MG63 (cell line): ENCODE results near the gene CDC42. TPM values are rescaled to one million over a fixed set of nuclear protein-coding genes. Genes with fewer than 3 reads are reported as not detected.
A peak's percentile ranks its signal among the peaks of the same experiment; 100 is the strongest.

Experiments used
- DNase-seq: peaks from one replicate; pipeline ENCODE4 v3.0.0-alpha.2; 2020
- H3K27me3 ChIP-seq: fragments of 250-450 bp; sonication (Bioruptor Pico); 2 replicates; pipeline ENCODE4 v1.5.1; 2020; ENCODE audit warnings: mild to moderate bottlenecking, moderate library complexity
- H3K36me3 ChIP-seq: fragments of 250-450 bp; sonication (Bioruptor Pico); 2 replicates; pipeline ENCODE4 v1.5.1; 2020; ENCODE audit warnings: mild to moderate bottlenecking, moderate library complexity
- H3K4me3 ChIP-seq: fragments of 250-450 bp; sonication (Bioruptor Pico); 2 replicates; pipeline ENCODE4 v1.5.1; 2020; ENCODE audit warnings: mild to moderate bottlenecking, moderate library complexity
- H3K9me3 ChIP-seq: fragments of 250-450 bp; sonication (Bioruptor Pico); 2 replicates; pipeline ENCODE4 v1.5.1; 2020; ENCODE audit warnings: mild to moderate bottlenecking, moderate library complexity
- total RNA-seq: library from RNA; depleted of rRNA; stranded (reverse); fragments of >200 nt; shearing (Covaris generic); gene quantifications from 2 replicates; pipeline ENCODE4 v1.2.3, GENCODE V29; 2014; ENCODE audit warnings: low replicate concordance

CDC42 gene
- total RNA-seq, 1 experiment from 2014 or later = 317 TPM

DNA sequence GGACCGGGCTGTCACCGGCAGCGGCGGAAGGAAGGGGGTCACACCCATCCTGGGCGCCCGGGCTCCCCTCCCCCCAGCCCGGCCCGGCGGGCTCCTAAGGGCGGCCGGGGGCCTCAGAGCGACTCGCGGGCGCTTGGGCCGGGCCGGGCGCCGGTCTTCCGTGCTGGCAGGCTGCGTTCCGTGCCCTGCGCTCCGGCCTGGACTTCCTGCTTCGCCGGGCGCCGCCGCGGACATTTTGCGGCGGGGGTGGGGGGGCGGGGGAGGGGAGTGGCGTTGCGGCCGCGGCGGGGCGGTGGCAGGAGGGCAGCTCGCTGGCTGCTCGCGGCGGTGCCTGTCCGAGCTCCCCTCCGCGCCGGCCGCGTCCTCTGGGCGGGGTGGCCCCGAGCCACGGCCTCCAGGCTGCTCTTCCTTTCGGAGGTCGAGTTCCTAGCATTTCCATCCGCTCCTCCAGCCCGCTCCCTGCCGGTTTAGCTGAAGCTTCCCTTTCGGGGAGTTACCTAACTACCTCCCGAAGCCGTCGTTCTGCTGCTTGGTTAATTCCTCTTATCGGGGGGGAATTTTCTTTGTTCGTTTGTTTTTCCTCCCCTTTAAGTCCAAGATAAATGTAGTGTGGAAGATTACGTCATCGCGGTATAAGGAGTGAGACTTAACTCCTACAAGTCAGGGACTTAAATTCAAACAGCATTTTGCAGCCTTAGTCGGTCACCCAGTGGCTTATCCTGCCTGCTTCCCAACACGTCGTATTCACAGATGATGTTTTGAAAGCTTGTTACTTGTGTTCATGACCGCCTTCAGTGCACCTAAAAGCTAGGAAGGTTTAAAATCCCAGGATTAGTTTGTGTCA is 730 bp downstream of the CDC42 start:
- Histone ChIP-seq H3K27me3 (no peaks in the 10 kb centered on the region), H3K9me3 (no peaks in the 10 kb centered on the region), H3K36me3 (peaks cover 35% of the 10 kb centered on the region), H3K4me3 (peak overlapping the region; percentile 90)
- DNase-seq = peak; percentile 44

DNA sequence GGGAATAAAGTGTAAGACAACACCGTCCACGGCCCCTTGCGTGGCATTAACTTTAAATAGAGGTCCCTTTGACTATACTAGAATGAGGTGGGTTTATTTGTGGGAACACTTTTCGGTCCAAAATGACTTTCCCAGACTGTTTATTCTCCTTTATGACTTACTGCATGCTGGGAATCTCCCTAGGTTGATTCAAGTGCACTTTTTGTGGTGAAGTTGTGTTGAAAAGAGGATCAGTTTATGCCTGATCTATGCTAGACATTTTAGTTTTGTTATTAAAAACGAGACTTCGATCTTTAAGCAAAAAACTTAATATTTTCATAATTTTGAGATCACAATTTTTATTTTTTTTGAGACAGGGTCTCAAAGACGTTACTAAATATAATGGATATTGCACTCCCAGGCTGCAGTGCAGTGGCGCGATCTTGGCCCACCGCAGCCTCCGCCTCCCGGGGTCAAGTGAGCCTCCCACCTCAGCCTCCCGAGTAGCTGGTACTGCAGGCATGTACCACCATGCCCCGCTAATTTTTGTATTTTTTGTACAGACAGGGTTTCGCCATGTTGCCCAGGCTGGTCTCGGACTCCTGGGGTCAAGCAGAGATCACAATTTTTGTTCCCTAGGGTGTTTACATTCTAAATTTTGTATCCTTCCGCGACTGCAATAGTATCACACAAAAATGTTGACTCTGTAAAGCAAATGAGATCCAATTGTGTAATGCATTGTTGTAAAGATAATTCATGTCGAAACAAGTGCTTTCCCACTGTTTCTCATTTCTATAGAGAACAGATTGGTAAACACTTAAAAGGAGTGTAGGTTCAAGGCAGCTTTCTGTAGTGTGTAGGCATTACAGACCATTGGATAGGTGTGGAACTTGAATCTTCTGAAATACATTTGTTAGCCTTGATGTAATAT is 1.6 kb downstream of the CDC42 start:
- H3K36me3 ChIP-seq = peaks cover 42% of the 10 kb centered on the region
- no peak for DNase-seq
- H3K4me3 ChIP-seq = peak overlapping the region; percentile 90
- H3K9me3 ChIP-seq = no peaks in the 10 kb centered on the region
- H3K27me3 ChIP-seq = no peaks in the 10 kb centered on the region

DNA sequence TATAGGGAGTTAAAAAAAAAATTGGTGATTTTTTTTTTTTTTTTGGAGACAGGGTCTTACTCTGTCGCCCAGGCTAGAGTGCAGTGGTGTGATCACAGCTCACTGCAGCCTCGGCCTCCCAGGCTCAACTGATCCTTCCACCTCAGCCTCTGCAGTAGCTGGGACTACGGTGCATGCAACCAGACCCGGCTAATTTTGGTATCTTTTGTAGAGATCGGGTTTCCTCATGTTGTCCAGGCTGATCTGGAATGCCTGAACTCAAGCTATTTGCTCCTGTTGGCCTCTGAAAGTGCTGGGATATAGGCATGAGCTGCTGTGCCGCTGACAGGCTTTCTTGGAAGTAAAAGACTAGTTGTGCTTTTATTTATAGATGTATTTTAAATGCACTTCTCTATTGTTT is 3.0 kb downstream of the CDC42 start:
- Histone ChIP-seq H3K36me3 (peaks cover 49% of the 10 kb centered on the region), H3K9me3 (no peaks in the 10 kb centered on the region), H3K4me3 (no peak overlapping the region), H3K27me3 (no peaks in the 10 kb centered on the region)
- DNase-seq = no peak

DNA sequence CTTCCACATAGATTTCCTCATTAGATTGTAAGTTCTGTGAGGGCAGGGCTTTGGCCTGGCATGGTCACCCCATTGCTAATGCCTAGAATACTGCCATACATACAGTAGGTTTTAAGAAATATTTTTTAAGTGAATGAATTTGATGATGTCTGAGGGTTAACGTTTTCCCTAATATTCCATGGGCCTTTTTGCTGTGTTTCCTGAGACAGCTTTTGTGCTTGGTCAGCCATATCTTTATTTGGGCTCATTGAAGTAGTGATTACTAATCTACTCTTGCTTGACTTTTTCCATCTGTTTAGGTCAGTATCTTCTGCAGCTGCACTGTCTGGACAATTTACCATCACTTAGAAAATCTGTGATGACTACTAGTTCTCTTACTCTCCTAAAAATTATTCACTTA is 3.5 kb downstream of the CDC42 start:
- H3K4me3 ChIP-seq = no peak overlapping the region
- no peaks in the 10 kb centered on the region for H3K27me3 ChIP-seq
- DNase-seq = no peak
- H3K36me3 ChIP-seq = peaks cover 49% of the 10 kb centered on the region
- no peaks in the 10 kb centered on the region for H3K9me3 ChIP-seq

DNA sequence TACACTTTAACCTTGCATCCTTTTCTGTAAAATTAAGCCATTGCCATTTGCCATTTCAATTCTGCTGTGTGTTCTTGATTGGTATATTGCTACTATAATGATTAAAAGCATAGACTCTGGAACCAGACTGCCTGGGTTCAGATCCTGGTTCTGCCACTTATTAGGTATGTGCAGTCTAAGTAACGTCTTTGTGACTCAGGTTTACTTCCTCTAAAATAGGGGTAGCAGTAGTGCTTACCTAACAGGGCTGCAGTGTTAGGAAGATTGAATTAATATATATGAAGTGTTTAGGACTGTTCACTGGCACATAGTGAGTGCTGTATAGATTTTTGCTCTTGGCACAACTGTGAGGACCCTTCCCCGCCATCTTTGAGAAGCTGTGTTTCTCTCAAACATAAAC is 4.4 kb downstream of the CDC42 start:
- H3K4me3 ChIP-seq = no peak overlapping the region
- no peaks in the 10 kb centered on the region for H3K27me3 ChIP-seq
- no peak for DNase-seq
- H3K9me3 ChIP-seq = no peaks in the 10 kb centered on the region
- H3K36me3 ChIP-seq = peaks cover 49% of the 10 kb centered on the region

DNA sequence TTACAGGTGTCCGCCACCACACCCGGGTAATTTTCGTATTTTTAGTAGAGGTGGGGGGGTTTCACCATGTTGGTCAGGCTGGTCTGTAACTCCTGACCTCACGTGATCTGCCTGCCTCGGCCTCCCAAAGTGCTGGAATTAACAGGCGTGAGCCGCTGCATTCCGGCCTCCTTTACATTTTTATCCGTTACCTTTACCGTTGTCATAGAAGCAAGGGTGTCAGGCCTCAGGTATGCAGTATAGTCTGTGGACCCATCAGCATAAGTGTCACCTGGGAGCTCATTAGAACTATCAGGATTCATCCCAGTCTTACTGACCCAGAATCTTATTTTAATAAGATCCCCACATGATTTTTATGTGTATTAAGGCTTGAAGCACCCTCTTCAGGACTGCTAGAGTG is 5.4 kb downstream of the CDC42 start:
- DNase-seq = no peak
- H3K9me3 ChIP-seq = no peaks in the 10 kb centered on the region
- no peak overlapping the region for H3K4me3 ChIP-seq
- H3K27me3 ChIP-seq = no peaks in the 10 kb centered on the region
- peaks cover 54% of the 10 kb centered on the region for H3K36me3 ChIP-seq

DNA sequence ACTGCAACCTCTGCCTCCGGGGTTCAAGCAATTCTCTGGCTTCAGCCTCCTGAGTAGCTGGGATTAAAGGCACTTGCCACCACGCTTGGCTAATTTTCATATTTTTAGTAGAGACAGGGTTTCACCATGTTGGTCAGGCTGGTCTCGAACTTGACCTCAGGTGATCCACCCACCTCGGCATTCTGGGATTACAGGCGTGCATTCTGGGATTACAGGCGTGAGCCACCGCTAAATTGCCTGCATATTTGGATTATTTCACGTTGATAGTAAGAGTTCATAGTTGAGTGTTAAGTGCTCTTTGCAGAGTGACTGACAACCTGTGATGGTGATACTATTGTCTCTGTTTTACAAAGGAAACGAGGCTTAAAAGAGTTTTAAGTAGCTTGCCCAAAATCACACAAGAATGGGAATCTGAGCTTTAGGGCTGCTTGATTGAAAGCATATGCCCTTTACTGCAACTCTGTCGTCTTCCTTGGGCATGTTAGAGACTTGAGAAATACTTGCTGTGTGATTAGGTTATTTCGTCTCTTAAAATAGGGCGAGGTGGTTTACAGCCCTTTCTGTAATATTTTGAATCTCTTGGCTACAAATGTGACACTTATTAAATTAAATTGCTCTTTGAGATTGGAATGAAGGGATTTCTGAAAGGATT is 12.4 kb downstream of the CDC42 start:
- DNase-seq = no peak
- H3K27me3 ChIP-seq = no peaks in the 10 kb centered on the region
- H3K4me3 ChIP-seq = no peak overlapping the region
- peaks cover 40% of the 10 kb centered on the region for H3K36me3 ChIP-seq
- no peaks in the 10 kb centered on the region for H3K9me3 ChIP-seq

DNA sequence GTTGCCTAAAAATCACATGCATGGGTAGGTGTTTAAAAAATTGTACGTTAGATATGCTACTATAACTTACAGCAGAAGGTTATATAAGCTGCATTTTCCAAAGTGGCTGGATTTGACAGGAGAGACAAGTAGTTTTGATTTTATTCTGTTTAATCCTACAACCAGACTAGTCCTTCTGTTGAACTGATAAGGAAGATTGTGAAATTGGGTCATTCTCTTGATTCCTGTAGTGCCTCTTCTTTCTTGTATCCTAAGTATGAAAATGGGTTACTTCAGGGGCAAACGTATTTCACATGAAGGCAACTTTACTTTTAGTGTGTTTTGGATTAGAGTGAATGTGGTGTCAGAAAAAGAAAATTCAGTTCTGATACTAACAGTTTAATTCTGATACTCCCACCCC is 19.0 kb downstream of the CDC42 start:
- no peaks in the 10 kb centered on the region for H3K27me3 ChIP-seq
- H3K36me3 ChIP-seq = peaks cover 37% of the 10 kb centered on the region
- no peak for DNase-seq
- H3K4me3 ChIP-seq = no peak overlapping the region
- H3K9me3 ChIP-seq = no peaks in the 10 kb centered on the region

DNA sequence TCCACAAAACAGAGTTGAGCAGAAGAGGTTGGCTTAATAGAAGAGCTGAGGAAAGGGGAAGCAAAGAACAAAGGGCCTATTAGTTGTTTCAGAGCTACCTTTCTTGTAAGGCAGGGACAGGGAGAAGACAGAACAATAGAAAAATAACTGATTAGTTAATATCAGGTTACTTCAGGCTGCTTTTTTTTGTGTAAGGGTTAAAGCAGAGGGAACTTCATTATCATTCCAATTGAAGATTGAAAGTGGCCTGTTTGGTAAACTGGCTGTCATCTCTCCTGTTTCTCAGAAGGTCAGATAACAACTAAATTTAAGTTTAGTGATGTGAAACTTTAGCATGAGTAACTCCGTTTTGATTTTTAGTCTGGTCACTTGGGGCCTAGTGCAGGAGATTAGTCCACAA is 22.3 kb downstream of the CDC42 start:
- DNase-seq = no peak
- Histone ChIP-seq H3K4me3 (no peak overlapping the region), H3K27me3 (no peaks in the 10 kb centered on the region), H3K36me3 (peaks cover 42% of the 10 kb centered on the region), H3K9me3 (no peaks in the 10 kb centered on the region)

DNA sequence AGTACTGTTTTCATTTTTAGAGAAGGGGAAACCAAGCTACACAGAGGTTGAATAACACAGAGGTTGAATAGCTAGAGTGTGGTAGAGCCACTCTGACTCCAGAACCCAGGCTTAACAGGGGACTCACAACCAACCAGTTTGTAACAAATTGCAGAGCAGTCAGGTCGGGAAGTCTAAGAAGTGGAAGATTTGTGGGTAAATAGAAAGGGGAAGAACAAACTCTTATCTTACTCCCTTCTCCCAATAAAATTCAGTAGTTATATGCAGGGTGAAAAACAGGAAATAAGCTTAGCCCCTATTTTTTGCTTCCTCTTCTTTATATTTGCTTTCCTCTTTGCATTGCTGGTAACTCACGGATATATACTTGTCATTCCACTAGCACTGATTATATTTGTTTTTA is 23.2 kb downstream of the CDC42 start:
- Histone ChIP-seq H3K27me3 (no peaks in the 10 kb centered on the region), H3K9me3 (no peaks in the 10 kb centered on the region), H3K4me3 (no peak overlapping the region), H3K36me3 (peaks cover 48% of the 10 kb centered on the region)
- no peak for DNase-seq

DNA sequence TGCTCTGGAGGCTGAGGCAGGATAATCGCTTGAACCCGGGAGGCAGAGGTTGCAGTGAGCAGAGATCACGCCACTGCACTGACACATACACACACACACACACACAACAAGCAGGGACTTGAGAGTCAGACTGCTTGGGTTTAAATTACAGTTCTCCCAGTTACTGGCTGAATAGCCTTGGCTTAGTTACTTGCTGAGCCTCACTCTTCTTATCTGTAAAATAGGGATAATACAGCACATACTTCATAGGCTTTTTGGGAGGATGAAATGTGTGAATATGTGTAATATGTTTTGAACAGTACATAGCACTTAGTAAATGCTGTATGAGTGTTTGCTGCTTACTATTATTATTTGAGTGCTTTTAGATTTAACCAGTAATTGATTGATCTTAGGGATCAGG is 23.8 kb downstream of the CDC42 start:
- no peak for DNase-seq
- peaks cover 50% of the 10 kb centered on the region for H3K36me3 ChIP-seq
- no peaks in the 10 kb centered on the region for H3K27me3 ChIP-seq
- H3K4me3 ChIP-seq = no peak overlapping the region
- no peaks in the 10 kb centered on the region for H3K9me3 ChIP-seq

DNA sequence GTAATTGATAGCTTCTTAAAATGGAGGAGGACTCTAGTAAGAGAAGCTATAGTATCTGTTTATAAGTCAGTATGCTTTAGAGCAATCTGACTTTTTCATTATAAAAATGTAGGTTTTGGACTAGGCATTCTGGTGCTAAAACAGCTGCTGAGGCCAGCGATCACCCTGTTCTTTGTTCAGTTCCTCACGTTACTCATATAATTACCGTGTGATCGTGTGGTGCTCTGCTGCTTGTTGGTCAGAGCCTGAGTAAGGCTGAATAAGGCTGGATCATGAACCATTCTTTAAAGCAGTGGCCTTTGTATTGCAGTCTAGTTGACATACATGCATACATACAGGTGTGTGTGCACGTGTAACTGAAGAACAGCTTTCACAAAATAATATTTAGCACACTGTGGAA is 25.2 kb downstream of the CDC42 start:
- Histone ChIP-seq H3K27me3 (no peaks in the 10 kb centered on the region), H3K36me3 (peaks cover 62% of the 10 kb centered on the region), H3K9me3 (no peaks in the 10 kb centered on the region), H3K4me3 (no peak overlapping the region)
- DNase-seq = no peak

DNA sequence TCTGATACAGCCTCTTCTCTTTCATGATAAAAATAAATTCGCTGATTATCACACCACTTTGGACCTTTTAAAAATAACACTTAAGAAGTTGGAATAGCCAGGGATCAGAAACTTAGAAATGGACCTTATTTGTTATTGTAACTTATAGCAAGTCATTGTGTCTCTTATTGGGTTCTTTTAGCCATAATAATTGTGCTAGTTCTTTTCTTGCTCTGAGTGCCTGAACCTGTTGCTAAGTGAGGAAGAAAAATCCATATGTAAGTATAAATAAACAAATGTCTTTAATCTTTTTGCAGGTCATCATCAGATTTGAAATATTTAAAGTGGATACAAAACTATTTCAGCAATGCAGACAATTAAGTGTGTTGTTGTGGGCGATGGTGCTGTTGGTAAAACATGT is 25.6 kb downstream of the CDC42 start:
- Histone ChIP-seq H3K36me3 (peaks cover 63% of the 10 kb centered on the region), H3K4me3 (no peak overlapping the region), H3K27me3 (no peaks in the 10 kb centered on the region), H3K9me3 (no peaks in the 10 kb centered on the region)
- no peak for DNase-seq

DNA sequence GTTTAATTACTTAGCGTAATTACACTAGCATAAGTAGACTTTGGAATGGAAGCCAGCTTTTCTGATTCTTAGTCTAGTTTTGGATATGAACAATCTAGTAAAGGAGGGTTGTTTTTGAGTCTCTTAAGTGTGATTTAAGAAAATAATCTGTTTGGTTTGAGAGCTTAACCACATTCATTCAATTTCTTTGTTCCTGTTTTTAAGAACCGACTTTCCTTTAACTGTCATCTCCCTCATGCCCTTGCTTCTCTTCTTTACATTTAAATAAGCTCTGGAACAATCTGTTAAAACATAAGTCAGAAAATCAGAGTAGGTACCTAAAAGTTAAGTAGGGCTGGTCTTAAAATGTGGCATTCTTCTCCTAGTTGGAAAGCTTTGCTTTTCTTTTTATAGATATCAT is 27.7 kb downstream of the CDC42 start:
- Histone ChIP-seq H3K36me3 (peaks cover 73% of the 10 kb centered on the region), H3K27me3 (no peaks in the 10 kb centered on the region), H3K9me3 (no peaks in the 10 kb centered on the region), H3K4me3 (no peak overlapping the region)
- DNase-seq = no peak

DNA sequence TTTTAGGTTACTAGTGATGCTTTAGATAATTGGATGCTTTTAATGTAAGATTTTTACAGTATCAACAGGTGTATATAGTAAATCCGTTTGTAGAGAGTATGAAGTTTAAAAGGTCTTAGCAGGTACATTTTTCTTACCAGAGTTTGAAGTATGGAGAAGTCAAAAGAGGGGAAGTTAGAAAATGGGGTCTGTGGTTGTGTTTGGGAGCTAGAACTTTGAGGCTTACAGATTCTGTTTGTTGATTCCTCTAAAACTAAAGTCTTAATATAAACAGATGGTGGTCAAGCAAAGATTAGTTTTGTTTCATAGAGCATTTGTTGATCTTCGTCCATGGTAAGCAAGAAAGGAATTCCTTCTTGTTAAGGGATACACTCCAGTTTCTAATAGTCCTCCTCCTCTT is 35.8 kb downstream of the CDC42 start:
- no peaks in the 10 kb centered on the region for H3K27me3 ChIP-seq
- no peak for DNase-seq
- H3K4me3 ChIP-seq = no peak overlapping the region
- peaks cover 81% of the 10 kb centered on the region for H3K36me3 ChIP-seq
- H3K9me3 ChIP-seq = no peaks in the 10 kb centered on the region

DNA sequence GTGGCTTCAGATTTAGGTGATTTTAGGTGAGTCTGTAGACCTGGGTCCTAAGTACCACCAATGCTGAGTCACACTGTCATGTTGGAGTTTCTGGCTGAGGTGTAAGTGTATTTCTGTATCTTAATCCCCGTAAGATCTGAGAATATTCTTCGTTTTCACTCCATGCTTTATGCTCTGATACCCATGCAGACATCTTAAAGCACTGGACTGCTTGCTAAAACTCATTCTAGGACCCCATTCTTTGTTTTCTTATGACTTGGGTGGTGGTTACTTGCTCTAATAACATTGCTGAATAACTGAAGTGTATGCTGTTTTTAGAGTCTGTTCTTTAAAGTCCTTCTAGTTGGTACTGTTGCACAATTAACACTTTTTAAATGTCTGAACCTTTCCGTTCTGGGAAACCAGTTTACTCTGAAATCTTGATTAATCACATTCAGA is 36.6 kb downstream of the CDC42 start:
- no peak for DNase-seq
- Histone ChIP-seq H3K36me3 (peaks cover 83% of the 10 kb centered on the region), H3K9me3 (no peaks in the 10 kb centered on the region), H3K4me3 (no peak overlapping the region), H3K27me3 (no peaks in the 10 kb centered on the region)

DNA sequence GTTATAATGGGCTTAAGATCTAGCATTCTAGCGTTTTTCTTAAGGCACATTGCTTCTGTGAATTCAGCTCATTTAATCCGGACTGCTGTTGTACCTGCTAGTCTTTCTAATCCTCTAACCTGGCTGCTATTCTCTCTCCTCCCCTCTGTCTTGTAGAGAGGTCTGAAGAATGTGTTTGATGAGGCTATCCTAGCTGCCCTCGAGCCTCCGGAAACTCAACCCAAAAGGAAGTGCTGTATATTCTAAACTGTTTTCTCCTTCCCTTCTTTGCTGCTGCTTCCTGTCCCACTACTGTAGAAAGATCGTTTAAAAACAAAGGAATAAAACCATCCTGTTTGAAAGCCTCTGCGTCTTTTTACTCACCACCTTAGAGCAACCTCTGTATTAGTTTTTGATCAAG is 37.3 kb downstream of the CDC42 start:
- Histone ChIP-seq H3K4me3 (no peak overlapping the region), H3K36me3 (peaks cover 84% of the 10 kb centered on the region), H3K27me3 (no peaks in the 10 kb centered on the region), H3K9me3 (no peaks in the 10 kb centered on the region)
- DNase-seq = no peak
